Stimulated activated CD8-positive, alpha-beta memory T cell treated with anti-CD3 and anti-CD28 coated beads, Interleukin-4, amount 100 ng/mL, for 24 hours (primary cell): Measurements from ENCODE around the gene NFASC.

ENCODE experiments used
- DNase-seq: peaks from one replicate; pipeline ENCODE4 v3.0.0-alpha.2; 2020; ENCODE audit warnings: low read depth

The NFASC gene

DNA sequence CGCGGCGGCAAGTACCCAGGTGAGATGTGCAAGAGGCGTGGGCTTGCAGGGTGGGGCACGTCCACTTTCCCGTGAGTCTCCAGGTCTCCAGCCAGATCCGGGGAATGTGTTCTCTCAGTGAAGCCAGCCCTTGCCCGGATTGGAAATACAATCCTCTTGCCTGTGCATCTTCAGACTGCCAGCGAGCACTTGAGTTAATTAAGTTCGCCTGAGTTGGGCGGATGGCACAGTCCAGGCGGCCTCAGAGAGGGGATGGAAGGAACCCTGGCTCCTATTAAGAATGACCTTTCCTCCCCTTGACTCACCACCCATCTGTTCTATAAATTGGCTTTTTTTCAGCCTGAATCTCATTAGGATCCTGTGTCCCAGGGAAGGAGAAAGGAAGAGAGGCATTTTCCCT, 139.0 kb downstream of the NFASC start:
- no peak for DNase-seq

DNA sequence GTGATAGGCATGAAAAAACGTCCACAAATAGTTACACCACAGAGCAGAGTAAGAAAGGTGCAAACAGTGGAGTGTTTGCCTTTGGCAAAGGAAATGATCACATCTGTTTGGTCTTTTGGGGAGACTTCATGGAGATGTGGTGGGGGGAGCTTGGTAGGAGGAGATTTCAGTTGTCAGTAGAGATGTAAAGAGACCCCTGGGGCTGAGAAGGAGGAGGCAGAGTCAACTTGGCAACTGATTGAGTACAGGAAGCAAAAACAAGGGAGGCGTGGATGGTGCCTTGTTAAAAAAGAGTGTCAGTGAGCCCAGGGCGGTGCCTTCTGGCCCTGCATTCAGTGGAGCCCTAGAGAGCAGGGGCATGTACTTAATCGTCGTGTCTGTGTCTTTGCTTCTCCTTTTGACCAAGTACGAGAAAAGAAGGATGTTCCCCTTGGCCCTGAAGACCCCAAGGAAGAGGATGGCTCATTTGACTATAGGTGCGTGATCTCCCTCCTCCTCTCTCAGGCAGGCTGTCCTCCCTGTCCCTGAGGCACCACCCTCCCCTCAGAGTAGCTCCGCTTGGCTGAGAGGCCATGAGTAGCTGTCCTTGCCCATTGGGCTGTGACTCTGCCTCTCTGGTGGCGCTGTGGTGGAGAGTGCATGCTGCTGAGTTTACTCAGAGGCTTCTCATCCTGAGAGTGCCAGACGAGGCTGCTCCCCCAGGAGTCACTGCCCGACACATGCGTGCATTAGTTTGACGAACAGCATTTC, 141.9 kb downstream of the NFASC start:
- no peak for DNase-seq

DNA sequence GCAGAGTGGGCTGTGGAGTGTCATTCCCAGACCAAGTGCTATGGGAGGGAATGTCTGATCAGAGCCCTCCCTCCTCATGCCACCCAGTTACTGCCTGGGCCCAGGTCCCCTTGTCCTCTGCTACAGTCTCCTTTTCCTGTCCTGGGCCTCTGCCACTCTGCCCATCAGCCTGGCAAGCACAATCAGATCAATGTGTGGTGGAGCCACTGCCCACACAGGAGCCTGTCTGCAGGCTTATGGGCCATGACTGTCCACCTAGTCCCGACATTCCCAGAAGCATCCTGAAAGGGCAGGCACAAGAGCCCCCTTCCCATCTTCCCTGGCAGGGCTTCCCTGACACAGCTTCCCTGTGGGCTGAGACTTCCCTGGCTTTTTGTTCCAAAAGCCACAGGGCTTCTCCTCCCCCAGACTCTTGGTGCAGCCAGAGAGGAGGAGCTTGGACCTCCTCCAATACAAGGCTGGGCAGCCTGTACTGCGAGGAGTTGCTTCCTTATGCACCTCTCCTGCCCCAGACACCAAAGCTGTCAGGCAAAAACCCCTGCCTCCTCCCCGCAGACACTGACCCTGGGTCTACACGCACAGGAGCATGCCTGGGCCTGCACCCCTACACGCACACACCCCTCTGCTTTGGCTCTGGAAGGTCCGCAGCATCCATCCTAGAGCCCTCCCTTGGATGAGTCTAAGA, 143.2 kb downstream of the NFASC start:
- DNase-seq: no peak

DNA sequence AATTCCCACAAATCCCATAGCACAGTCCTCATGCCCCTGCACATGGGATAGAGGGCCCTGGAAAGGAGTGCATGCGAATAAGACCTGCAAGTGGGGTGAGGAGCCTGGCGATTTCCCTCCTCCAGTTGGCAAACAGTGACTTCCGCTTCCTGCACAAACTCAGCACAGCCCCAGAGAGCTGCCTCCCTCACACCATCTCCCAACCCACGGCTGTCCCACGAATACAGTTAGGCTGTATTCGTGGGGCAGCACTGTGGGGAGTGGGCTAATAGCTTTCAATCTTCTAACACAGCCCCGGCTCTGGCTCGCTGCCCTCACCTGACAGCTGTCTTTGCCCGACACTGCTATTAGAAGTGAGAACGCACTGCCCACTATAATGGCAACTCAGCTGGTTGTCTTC, 144.1 kb downstream of the NFASC start:
- DNase-seq: no peak

DNA sequence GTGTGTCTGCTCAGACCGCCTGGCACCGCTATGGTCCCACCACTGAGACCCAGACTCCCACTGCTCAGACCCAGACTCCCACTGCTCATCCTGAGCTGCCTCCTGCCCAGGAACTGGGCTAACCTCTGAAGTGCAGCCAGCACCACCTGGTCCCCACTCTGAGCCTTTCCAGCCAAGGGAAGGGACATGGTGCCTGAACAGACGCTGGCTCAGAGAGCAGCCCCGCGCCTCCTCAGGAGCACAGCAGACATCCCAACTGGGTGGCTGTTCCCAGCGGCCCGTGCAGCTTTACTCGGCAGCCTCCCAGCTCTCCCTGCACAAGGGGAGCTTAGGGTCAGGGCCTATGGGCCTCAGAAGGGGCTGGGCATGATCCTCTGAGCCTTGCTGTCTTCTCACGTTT, 144.6 kb downstream of the NFASC start:
- no peak for DNase-seq

DNA sequence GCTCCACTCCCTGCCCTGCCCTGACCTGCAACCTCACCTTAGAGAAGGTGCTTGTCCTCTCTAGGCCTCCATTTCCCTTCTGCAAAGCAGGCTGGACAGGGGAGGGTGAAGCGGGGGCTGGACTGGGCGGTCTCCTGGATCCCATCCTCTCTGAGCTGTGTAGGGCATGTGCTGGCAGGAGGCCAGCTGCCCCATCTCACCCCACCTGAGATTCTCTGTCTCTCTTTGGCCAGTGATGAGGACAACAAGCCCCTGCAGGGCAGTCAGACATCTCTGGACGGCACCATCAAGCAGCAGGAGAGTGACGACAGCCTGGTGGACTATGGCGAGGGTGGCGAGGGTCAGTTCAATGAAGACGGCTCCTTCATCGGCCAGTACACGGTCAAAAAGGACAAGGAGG, 145.4 kb downstream of the NFASC start:
- DNase-seq: no peak

DNA sequence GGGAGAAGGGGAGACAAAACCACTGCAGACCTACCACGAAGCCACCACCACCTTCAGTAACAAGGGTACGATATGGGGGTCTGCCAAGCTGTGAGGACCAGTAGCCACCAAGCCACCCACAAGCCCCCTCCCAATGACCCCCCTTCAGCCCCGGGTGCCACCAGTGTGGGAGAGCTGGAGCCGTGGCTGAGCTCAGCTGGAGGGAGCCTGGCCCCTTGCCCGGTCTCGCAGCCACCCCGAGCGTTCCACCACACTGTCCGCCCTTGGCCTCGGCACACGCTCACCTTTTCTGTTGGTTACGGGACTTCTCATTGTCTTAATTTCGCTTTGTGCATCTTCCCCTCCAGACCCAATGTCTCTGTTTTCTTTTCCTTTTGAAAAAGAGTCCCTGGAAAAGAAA, 145.9 kb downstream of the NFASC start:
- DNase-seq: no peak

DNA sequence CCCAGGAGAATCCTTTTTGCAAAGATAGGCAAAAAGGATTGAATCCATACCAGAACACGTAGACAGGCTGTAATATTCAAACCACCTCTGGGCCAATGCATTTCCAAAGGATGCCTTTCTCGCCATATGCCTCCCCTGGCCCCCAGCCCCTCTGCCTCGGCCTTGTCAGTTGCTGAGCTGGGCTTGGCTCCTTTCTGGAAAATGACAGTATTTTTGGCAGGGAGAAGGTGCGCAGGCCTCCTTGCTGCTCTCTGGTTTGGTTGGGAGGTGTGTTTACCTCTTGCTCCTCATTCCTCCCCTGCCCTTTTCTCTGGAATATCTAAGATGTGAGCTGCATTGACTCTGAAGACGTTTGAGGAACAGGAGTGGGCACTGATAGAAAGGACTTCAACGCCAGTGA, 146.3 kb downstream of the NFASC start:
- no peak for DNase-seq

DNA sequence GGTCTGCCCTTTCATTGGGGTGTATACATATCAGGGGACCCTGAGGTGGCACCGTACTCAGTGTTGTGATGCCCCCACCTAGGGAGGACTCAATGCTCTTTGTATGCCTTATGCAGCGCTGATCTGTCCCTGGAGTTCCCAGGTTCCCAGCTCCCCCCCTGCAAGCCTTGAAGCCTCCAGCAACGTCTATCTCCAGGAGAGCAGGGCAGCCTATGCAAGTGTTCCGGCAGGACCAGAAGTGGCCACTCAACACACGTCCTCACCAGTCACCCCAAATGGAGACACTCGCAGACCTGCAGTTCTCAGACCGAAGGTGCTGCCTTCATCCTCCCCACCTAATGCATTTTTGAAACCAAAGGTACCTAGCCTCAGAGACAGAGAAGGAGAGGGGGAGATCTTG, 147.1 kb downstream of the NFASC start:
- DNase-seq: no peak

DNA sequence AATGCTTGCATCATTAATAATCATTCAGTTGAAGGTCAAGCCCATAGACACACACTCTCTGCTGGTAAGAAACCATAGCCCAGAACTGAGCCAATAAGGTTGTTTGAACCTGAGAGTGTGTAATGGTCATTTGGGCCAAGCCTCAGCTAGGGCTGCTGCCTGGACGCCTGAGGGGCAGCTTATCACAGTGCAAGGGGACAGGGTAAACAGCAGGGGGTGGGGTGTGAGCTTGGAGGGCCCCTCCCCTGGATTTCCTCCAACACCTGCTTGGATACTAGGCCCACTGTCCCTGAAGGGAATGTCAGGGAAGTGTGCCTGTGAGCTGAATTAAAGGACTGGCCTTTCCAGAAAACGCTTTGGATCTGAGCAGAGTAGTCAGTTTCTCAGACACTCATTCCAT, 147.7 kb downstream of the NFASC start:
- DNase-seq: no peak

DNA sequence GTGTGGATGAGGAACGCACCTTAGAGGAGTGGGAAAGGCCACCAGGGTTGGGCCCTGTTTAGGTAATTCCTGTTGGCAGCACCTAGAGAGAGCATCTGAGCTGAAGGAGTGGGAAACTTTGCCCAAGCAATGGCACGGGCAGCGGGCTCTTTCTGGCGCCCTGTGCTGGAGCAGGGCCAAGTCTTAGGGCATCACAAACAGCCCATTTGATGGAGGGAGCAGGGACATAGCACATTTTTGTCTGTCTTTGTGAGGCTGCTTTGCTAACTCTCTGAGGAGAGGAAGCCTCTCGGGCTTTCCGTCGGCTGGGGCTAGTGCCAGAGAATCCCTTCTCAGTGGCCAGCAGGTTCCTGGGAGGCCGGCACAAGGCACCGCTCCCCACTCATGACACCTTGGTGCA, 149.8 kb downstream of the NFASC start:
- DNase-seq: no peak

DNA sequence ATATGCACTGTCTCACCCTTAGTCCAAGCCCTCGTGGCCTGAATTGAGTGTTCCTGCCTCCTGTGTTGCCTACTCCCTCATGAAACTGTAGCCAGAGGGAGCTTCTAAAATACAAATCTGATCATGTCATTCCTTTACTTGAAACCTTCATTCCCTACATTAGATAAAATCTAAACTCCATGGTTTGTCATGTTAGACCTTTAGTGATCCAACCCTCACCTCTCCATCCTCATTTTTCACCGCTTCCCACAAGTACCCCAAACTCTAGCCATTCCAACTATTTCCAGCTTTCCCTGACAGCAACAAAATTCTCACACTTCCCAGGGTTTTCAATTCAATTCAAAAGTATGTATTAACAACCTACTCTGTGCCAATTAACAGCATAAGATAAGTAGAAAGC, 154.0 kb downstream of the NFASC start:
- no peak for DNase-seq

DNA sequence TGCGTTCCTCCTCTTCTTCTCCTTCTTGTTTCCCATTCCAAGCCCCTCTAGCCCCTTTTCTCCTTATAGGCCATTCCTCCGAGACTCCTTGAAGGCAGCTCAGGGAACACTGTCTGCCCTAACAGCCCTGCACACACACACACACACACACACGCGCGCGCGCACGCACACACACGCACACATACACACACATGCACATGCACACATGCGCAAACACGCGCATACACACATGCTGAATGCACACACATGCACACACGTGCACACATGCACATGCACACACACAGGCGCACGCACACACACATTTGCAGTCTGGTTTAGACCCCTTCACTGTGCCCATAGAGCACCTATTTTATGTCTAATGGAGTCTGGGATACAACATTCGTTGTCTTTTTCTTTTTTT, 154.6 kb downstream of the NFASC start:
- DNase-seq: no peak

DNA sequence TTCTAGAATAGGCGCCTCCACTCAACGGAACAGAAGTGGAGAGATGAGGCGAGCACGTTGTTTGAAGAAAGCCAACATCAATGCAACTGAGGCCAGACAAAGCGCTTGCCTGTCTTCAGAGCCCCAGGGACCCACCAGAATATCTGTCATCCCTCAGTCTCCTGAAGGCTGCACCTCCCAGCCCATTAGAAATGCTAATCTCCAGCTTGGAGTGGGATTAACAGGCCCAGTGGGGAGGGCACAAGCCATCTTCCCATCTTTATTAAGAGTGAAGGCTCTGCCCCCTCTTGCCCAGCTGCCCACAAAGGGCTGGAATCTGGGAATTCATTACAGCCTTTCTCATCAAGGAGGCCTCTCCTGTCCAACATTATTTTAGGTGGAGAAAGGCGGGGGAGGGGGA, 155.5 kb downstream of the NFASC start:
- DNase-seq: no peak

DNA sequence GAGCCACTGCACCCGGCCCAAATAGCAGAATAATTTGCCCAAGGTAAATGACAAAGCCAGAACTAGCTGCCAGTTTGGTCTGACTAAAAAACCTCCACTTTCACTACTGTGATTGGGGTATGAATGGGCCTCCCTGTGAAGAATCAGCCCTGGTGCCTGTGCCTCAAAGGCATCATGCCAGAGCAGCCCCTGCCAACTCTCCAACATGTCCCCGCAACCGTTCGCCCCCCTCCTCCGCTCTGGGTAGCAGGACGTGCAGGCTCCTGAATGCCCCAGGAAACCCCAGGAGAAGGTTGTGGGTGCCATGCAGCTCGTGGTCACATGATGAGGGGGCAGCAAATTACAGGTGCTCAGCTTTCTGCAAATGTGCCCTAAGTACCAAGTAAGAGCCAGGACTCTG, 157.7 kb downstream of the NFASC start:
- no peak for DNase-seq

DNA sequence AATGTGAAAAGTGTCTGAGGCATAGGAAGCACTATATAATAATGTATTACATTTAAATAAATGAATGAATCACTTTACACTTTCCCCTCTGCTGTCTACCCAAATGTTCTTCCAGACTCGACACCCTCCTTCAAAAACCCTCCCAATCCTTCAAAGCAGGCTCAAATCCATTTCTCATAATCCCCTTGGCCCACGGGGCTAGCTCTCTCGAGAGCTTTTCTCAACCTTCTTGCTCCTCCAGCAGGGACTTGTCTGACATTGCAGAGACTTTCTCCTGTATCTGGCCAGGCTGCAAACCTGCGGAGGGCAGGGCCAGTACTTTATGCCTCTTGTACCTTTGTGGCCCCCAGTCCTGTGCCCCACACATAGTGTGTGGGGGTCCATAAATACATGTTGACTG, 158.3 kb downstream of the NFASC start:
- DNase-seq: no peak

DNA sequence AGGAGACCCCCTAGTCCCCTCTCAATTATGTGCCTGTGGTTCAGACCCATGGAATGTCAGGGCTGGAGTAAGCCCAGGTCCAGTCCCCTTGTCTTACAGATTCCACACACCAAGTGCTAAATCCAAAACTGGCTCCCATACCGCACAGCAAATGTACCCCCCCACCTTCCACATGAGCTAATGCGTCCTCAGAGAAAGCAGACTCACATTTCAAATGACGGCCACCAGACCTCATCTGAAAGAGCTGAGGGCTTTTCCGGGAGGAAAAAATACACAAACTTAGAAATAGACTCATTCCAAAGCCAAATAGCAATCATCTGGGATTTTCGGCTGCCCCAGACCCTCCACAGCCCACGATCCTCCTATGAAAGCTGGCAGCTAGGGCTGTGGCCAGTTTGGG, 159.6 kb downstream of the NFASC start:
- no peak for DNase-seq

DNA sequence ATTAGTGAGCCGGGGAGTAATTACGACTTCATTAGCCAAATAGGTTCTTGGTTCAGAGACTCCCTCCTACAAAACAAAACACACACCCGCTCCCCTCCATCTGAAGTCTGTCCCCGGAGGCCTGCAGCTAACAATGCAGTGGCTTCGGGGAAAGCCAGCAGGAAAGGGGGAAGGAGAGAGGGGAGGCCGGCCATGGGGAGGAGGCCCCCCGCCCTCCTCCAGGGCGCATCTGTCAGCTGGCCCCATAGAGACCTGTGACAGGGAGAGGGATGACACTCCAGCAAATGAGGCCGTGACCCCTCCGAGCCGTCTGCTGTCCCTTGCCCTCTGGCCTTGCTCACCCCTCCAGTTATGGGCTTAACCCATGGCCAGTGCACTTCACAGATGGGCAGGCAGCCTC, 160.2 kb downstream of the NFASC start:
- no peak for DNase-seq

DNA sequence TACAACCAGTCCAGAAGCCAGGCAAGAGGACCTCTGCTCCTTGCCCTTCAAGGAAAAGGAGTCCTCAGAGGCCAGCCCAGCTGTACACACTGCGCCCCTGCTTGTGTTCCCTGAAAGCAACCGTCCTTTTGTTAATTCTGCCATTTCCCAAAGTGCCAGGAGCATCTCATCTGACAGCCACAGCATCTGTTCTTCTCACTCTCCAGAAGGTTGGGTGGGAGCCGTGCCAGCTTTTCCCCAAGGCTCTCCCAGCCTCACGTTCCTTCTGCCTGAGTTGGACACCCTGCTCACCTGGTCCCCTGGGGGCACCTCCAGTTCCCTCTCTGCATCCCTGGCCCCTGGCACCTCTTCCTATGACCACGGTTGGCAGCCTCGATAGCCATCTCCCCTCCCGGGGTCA, 161.8 kb downstream of the NFASC start:
- DNase-seq: no peak

DNA sequence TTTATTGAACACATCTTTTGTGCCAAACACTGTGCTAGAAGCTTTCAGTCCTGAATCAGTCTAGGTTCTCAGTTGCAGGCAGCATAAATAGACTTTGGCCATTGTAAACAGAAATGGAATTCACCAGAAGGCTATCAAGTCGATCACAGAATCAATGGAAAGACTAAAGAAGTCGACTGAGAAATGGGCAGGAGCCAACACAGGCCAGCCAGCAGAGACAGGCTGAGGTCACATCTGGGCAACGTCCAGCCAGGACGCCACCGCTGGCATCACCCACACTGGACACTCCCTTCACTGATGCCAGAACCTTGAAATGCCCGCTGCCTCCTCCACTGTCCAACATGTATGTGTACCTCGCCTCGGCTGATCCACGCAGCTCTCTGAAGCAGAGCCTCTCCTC, 166.9 kb downstream of the NFASC start:
- no peak for DNase-seq

DNA sequence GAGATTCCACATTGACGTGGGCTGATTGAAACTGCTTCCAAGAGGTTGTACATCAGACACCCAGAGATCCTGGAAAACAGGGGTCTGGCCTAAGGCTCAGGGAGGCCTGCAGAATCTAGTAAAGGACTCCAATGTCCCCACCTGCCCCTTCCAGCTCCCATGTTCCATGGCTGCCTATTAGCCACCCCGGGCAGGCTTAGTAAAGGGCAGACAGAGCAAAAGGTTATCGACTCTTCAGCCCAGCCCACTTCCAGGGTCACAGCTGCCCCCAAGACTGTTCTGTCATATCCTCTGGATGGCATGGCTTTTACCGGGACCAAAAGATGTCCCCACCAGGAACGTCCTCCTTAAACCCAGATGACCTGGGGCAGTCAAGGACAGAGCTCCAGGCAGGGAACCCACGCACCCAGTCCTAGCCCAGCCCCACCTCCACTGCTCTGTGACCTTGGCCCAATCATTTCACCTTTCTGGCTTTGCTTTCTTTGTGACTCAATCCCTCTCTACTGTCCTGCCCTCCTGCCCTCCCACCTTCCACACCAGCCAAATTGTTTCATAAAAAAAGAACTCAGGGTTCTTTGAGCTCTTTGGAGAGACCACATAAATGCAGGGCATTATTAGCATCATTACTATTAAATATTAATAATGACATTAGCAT, 167.6 kb downstream of the NFASC start:
- DNase-seq: no peak

DNA sequence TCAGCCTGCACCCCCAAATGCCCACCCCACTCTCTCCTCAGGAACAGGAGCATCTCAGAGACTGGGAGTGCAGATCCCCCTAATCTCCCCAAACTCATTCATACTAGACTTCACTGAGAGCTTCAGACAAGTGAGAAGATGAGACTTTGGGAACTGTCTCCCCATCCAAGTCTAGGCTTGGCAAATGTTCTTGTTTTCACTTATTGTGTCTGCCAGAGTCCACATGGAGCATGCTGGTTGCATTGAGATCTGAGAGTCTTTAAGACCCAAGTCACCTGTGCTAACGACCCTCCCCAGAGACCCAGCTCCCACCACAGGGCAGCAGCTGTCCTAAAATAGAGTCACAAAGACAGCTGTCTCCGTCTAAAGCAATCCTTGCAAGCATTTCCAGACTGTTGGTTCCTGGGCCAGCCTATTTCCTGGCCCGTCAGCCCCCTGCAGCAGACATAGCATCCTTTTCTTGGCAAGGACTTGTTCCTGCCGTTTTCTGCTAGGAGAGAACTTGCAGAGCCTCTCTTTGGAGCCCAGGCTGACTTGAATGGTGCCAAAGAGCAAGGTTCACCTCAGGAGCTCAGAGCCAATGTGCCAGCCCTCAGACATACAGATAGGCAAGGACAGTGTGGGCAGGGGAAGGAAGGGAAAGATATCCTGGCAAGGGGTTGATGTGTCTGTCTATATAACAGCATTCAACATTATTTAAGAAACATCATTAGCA, 170.5 kb downstream of the NFASC start:
- no peak for DNase-seq
